Measurements from ENCODE around the gene DNMT3L. TPM values are rescaled to one million over a fixed set of nuclear protein-coding genes. Genes with fewer than 3 reads are reported as not detected.
"Not testable (repeated sequence)": the region's sequence is repeated elsewhere in the genome, so short reads cannot be mapped to it uniquely, and the experiment has no call there.

DNMT3L gene
- total RNA-seq, 1 donor from 2014 or later = not detected

DNA sequence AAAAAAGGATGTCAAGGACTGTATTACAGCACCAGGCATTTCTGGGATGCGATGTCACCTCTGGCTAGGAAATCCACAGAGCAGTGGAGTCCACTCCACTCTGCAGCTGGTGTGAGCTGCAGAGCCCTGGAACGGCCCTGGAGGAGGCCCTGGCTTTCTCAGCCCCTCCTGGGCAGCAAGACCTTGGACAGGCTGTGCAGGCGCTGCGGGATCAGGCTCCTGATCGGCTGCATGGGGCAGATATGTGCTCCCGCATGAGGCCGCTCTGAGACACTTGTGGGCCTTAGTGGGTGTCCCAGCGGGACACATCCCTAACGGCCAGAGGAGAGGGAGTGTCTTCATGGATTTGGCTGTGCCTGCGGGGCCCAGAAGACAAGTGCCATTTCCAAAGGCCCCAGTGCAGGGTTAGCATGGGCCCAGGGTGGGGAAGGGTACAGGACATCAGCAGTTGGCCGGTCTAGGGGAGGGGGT is 6.2 kb downstream of the DNMT3L start:
- no peaks in the 10 kb centered on the region for H3K4me1 Mint-ChIP-seq
- no peak overlapping the region for H3K4me3 Mint-ChIP-seq
- DNase-seq (ENCODE audit: low read depth, low spot score) = no peak
- no peaks in the 10 kb centered on the region for H3K9me3 Mint-ChIP-seq
- H3K36me3 Mint-ChIP-seq (ENCODE audit: low read depth) = no peaks in the 10 kb centered on the region
- no peaks in the 10 kb centered on the region for H3K27me3 Mint-ChIP-seq (ENCODE audit: low read depth)
- H3K27ac Mint-ChIP-seq (ENCODE audit: unreplicated experiment) = no peak overlapping the region
- TF ChIP-seq CTCF (conservative IDR thresholded peaks at IDR 0.05) = no peak

- no peaks in the 10 kb centered on the region for H3K4me1 Mint-ChIP-seq
- no peaks in the 10 kb centered on the region for H3K36me3 Mint-ChIP-seq (ENCODE audit: low read depth)
- no peaks in the 10 kb centered on the region for H3K27me3 Mint-ChIP-seq (ENCODE audit: low read depth)
- H3K27ac Mint-ChIP-seq (ENCODE audit: unreplicated experiment) = peak overlapping the region; percentile 43
- no peaks in the 10 kb centered on the region for H3K9me3 Mint-ChIP-seq
- no peak overlapping the region for H3K4me3 Mint-ChIP-seq
- DNase-seq (ENCODE audit: low read depth, low spot score) = no peak
- TF ChIP-seq CTCF (conservative IDR thresholded peaks at IDR 0.05) = no peak
These were observed 7.6 kb downstream of the DNMT3L start for GRCh38 chr21:44253832-44254710.

- H3K4me3 Mint-ChIP-seq; H3K27me3 Mint-ChIP-seq (ENCODE audit: low read depth); H3K4me1 Mint-ChIP-seq; H3K27ac Mint-ChIP-seq (ENCODE audit: unreplicated experiment); DNase-seq (ENCODE audit: low read depth, low spot score); H3K9me3 Mint-ChIP-seq; H3K36me3 Mint-ChIP-seq (ENCODE audit: low read depth): not testable (repeated sequence)
These were observed 12.3 kb downstream of the DNMT3L start for GRCh38 chr21:44249204-44250037.

- not testable (repeated sequence) for H3K27me3 Mint-ChIP-seq (ENCODE audit: low read depth); DNase-seq (ENCODE audit: low read depth, low spot score); H3K4me3 Mint-ChIP-seq; H3K9me3 Mint-ChIP-seq; H3K27ac Mint-ChIP-seq (ENCODE audit: unreplicated experiment); H3K36me3 Mint-ChIP-seq (ENCODE audit: low read depth); H3K4me1 Mint-ChIP-seq
These were observed 13.8 kb downstream of the DNMT3L start for GRCh38 chr21:44247904-44248303.

GRCh38 chr21:44243980-44244379 is 17.7 kb downstream of the DNMT3L start:
- H3K27me3 Mint-ChIP-seq (ENCODE audit: low read depth); DNase-seq (ENCODE audit: low read depth, low spot score); H3K36me3 Mint-ChIP-seq (ENCODE audit: low read depth); H3K27ac Mint-ChIP-seq (ENCODE audit: unreplicated experiment); H3K9me3 Mint-ChIP-seq; H3K4me1 Mint-ChIP-seq; H3K4me3 Mint-ChIP-seq: not testable (repeated sequence)

GRCh38 chr21:44241281-44241680 is 20.4 kb downstream of the DNMT3L start:
- H3K27me3 Mint-ChIP-seq (ENCODE audit: low read depth); H3K4me1 Mint-ChIP-seq; DNase-seq (ENCODE audit: low read depth, low spot score); H3K36me3 Mint-ChIP-seq (ENCODE audit: low read depth); H3K27ac Mint-ChIP-seq (ENCODE audit: unreplicated experiment); H3K9me3 Mint-ChIP-seq; H3K4me3 Mint-ChIP-seq: not testable (repeated sequence)

GRCh38 chr21:44240842-44241241 is 20.9 kb downstream of the DNMT3L start, which contains the start of gene ICOSLG:
TSS of gene ICOSLG (minus strand) at chr21:44240943. CDS start at chr21:44240817, 126 bp downstream.
- not testable (repeated sequence) for DNase-seq (ENCODE audit: low read depth, low spot score); H3K27me3 Mint-ChIP-seq (ENCODE audit: low read depth); H3K27ac Mint-ChIP-seq (ENCODE audit: unreplicated experiment); H3K4me3 Mint-ChIP-seq; H3K4me1 Mint-ChIP-seq; H3K36me3 Mint-ChIP-seq (ENCODE audit: low read depth); H3K9me3 Mint-ChIP-seq

DNA sequence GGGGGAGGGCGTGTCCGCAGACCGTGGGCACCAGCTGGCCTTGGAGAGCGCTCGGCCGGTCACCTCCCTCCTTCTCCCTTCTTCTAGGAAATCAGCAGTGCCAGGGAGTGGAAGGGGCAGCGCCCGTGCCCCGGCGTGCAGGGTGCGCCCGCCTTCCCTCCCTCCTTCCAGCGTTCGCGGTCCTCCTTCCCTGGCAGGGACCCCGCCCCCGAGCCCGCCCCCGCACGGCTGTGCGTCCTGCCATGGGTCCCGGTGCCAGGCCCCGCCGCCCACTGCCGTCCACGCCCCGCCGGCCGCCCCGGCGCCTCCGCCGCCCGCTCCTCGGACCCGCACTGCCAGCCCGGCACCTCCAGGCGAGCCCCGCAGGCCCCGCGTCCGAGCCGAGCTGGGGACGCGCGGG is 21.3 kb downstream of the DNMT3L start:
- H3K27me3 Mint-ChIP-seq (ENCODE audit: low read depth) = not testable (repeated sequence)

DNA sequence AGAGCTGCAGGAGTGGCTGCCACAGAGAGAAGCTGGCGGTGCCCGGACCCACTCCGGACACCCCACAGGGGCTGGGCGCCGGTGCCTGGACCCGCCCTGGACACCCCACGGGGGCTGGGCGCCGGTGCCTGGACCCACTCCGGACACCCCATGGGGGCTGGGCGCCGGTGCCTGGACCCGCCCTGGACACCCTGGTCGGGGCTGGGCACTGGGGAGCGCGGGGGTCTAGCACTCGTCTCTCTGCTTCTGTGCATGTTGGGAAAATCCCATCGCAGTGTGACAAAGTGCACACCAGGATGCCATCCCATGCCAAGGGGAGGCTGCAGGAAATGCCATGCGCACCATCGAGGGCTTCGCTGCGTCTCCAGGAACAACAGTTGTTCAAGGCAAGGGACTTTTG is 32.1 kb downstream of the DNMT3L start:
- H3K4me1 Mint-ChIP-seq; H3K9me3 Mint-ChIP-seq; DNase-seq (ENCODE audit: low read depth, low spot score); H3K36me3 Mint-ChIP-seq (ENCODE audit: low read depth); H3K4me3 Mint-ChIP-seq; H3K27ac Mint-ChIP-seq (ENCODE audit: unreplicated experiment); H3K27me3 Mint-ChIP-seq (ENCODE audit: low read depth): not testable (repeated sequence)

More for the DNA sequence above, 21.3 kb downstream of the DNMT3L start:
- not testable (repeated sequence) for H3K36me3 Mint-ChIP-seq (ENCODE audit: low read depth); H3K4me3 Mint-ChIP-seq; DNase-seq (ENCODE audit: low read depth, low spot score); H3K4me1 Mint-ChIP-seq; H3K9me3 Mint-ChIP-seq; H3K27ac Mint-ChIP-seq (ENCODE audit: unreplicated experiment)

- not testable (repeated sequence) for H3K27ac Mint-ChIP-seq (ENCODE audit: unreplicated experiment); DNase-seq (ENCODE audit: low read depth, low spot score); H3K4me1 Mint-ChIP-seq; H3K4me3 Mint-ChIP-seq; H3K27me3 Mint-ChIP-seq (ENCODE audit: low read depth); H3K36me3 Mint-ChIP-seq (ENCODE audit: low read depth); H3K9me3 Mint-ChIP-seq
These were observed 33.6 kb downstream of the DNMT3L start for GRCh38 chr21:44228109-44228508.

DNA sequence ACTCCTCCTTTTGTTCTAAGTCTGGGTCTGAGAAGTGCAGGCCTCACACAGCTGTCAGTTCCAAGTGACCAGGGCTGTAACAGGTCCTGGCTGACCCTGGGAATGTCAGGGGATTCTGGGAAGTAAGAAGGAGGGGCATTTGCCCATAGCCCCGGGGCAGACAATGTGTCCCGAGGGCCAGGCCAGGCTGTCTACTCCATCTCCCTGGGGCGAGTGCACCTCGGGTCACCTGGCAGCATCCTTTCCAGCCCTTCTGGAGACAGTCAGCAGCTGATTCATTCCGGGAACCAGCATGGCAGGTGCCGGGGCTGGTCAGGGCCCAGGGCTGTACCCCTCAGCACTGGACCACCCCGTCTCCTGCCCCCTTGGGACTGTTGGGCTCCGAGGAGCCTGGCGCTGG is 34.1 kb downstream of the DNMT3L start:
- not testable (repeated sequence) for H3K4me1 Mint-ChIP-seq; H3K36me3 Mint-ChIP-seq (ENCODE audit: low read depth)

More for the DNA sequence above, 34.1 kb downstream of the DNMT3L start:
- H3K4me3 Mint-ChIP-seq; DNase-seq (ENCODE audit: low read depth, low spot score); H3K27me3 Mint-ChIP-seq (ENCODE audit: low read depth); H3K9me3 Mint-ChIP-seq; H3K27ac Mint-ChIP-seq (ENCODE audit: unreplicated experiment): not testable (repeated sequence)
